Measurements from ENCODE around the gene SVOP.
"Not testable (repeated sequence)": the region's sequence is repeated elsewhere in the genome, so short reads cannot be mapped to it uniquely, and the experiment has no call there.

The SVOP gene

DNA sequence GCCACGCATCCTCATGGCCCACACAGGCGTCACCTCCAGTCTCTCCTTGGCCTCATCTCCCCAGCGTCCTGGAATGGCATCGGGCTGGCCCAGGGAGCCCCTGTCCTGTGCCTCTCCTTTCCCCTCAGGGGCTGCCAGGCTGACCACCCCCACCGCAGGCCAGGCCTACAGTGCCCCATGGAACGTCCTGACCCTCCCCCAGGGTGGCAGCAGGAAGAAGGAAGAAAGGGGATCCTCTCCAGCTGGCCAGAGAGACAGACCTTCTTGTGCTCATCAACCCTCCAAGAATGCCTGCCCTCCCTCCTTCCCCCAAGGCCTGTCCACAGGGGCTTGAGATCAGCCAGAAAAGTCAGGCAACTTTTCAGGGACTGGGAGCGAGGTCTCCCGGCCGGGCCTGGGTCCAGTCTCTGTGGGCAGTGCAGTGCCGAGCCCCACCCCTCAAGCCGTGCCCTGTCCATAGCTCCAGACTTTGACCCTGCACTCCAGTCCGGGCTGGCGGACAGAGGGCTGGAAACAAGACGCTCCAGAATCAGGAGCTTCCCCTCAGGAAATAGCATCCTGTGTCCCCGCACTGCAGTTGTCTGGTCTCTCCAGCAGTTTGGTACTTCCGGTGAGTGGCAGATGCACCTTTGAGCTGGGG, 141.1 kb downstream of the SVOP start, which contains the start of gene DAO:
Gene DAO, plus strand, starts transcription at position 478 of the 640 bp plus-strand sequence. CDS start 4,915 bp downstream, outside the sequence.
- DNase-seq = no peak

- DNase-seq = no peak
Observed at GRCh38 chr12:108876550-108876949, 144.3 kb downstream of the SVOP start.

GRCh38 chr12:108875682-108876361, 145.0 kb downstream of the SVOP start:
- no peak for DNase-seq

- no peak for DNase-seq
Observed at GRCh38 chr12:108875280-108875679, 145.6 kb downstream of the SVOP start.

DNA sequence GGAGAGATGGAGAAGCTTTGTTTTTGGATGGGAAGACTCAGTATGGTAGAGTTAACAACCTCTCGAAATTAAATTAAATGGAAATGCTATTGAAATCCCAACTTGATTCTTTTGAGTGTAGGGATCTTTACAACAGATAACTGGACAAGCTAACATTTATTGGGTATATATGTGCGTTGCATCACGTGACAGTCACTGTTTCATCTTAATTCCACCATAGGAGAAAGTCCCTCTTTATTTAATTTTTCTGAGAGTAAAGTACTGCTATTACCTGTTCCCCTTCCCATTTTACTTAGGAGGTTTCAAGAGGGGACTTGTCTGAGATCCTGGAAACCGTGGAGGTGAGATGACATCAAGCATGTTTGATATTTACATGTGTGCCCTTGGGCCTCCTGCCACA, 152.1 kb downstream of the SVOP start:
- no peak for DNase-seq

- DNase-seq = not testable (repeated sequence)
Observed at GRCh38 chr12:108866083-108866482, 154.8 kb downstream of the SVOP start.

DNA sequence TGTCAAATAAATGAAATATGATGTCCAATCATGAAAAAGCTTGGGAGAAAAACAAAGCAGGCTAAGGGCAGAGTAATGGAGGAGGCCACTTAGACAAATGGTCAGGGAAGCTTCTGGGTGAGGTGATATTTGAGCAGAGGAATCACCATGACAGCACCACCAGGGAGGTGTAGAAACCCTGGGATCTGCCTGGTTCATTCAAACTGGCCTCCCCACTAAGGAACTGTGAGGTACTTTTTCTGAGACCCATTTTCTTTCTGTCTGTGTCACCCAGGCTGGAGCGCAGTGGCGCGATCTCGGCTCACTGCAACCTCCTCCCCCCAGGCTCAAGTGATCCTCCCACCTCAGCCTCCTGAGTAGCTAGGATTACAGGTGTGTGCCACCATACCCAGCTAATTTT, 155.7 kb downstream of the SVOP start:
- no peak for DNase-seq

- no peak for DNase-seq
Observed at GRCh38 chr12:108862588-108862959, 158.3 kb downstream of the SVOP start.

DNA sequence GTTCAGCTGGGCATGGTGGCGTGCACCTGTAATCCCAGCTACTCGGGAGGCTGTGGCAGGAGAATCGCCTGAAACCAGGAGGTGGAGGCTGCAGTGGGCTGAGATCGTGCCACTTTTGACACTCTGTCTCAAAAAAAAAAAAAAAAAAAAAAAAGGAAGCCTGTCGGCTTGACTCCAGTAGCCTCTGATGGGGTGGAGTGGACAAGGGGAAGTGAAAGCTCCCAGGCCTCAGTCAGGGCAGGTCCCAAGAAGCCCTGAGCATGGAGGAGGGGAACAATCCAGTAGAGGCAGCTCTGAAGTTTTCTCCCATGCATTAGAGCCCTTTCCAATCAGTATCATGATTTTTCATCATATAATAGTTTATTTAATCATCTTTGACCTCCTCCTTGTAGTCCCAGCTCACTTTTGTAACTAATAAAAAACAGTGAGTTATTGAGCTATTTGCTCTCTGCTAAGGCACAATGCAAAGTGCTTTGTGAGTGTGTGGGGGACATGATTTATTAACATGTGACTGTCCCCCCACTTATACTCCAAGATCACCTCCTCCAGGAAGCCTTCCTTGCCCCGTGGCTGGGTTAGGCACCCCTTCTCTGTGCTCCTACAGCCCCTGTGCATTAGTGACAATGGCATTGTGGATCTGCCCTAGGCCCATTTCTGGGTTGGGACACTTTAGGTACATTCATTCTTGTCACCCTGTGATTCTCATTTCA, 158.8 kb downstream of the SVOP start:
- no peak for DNase-seq

- no peak for DNase-seq
Observed at GRCh38 chr12:108860443-108860842, 160.4 kb downstream of the SVOP start.

GRCh38 chr12:108859923-108860291, 161.0 kb downstream of the SVOP start:
- DNase-seq = no peak

GRCh38 chr12:108859141-108859922, 161.5 kb downstream of the SVOP start:
- DNase-seq = not testable (repeated sequence)

- DNase-seq = no peak
Observed at GRCh38 chr12:108858311-108859074, 162.4 kb downstream of the SVOP start.

All from T-helper 9 cell (primary cell).